ENCODE results near the gene GUCY1B1. TPM values are rescaled to one million over a fixed set of nuclear protein-coding genes. Genes with fewer than 3 reads are reported as not detected.
A peak's percentile ranks its signal among the peaks of the same experiment; 100 is the strongest.

The GUCY1B1 gene
- total and polyA plus RNA-seq, 8 donors: 3.9 to 18.1 (median 5.4) TPM

GRCh38 chr4:155784637-155785036 is 25.8 kb downstream of the GUCY1B1 start:
- no peak overlapping the region for H3K27ac ChIP-seq
- no peak for TF ChIP-seq CTCF (IDR thresholded peaks at IDR 0.05)
- H3K4me1 ChIP-seq: peaks cover 0 to 11% (median 0%) of the 10 kb centered on the region in 3 donors
- ATAC-seq: no peak
- DNase-seq: no peak
- H3K9me3 ChIP-seq: no peaks in the 10 kb centered on the region
- H3K36me3 ChIP-seq: no peaks in the 10 kb centered on the region
- FAIRE-seq: no peak
- H3K27me3 ChIP-seq: no peaks in the 10 kb centered on the region
- no peak overlapping the region for H3K4me3 ChIP-seq
- intact Hi-C loops (cut with DNase I): loop anchor here in 2 of 3 donors (5.0 to 10.0 kb wide), 2 partner anchors 340 to 342 kb away; no protein-coding TSS in a partner anchor
- 7 to 11% methylated on average over 1 of the region's 1 CpG for WGBS, 2 donors

- intact Hi-C loops (cut with DNase I): loop anchor here in 2 of 3 donors (5.0 to 10.0 kb wide), 2 partner anchors 341 to 344 kb away; no protein-coding TSS in a partner anchor
- Histone ChIP-seq H3K27ac (no peak overlapping the region), H3K27me3 (no peaks in the 10 kb centered on the region), H3K4me3 (no peak overlapping the region), H3K9me3 (no peaks in the 10 kb centered on the region), H3K4me1 (peaks cover 0 to 11% (median 0%) of the 10 kb centered on the region in 3 donors), H3K36me3 (no peaks in the 10 kb centered on the region)
- ATAC-seq (no peak), FAIRE-seq (no peak), DNase-seq (no peak)
- 65 to 71% methylated on average over 1 of the region's 1 CpG for WGBS, 2 donors
- no peak for TF ChIP-seq CTCF (IDR thresholded peaks at IDR 0.05)
Measured at GRCh38 chr4:155785828-155786227, 27.0 kb downstream of the GUCY1B1 start.

GRCh38 chr4:155787113-155787710 is 28.4 kb downstream of the GUCY1B1 start:
- 10 to 11% methylated on average over 5 of the region's 5 CpGs for WGBS, 2 donors
- intact Hi-C loops (cut with DNase I): loop anchor here in 2 of 3 donors (5.0 to 10.0 kb wide), 2 partner anchors 342 to 345 kb away; no protein-coding TSS in a partner anchor
- Histone ChIP-seq H3K27me3 (no peaks in the 10 kb centered on the region), H3K9me3 (no peaks in the 10 kb centered on the region), H3K27ac (no peak overlapping the region), H3K4me3 (no peak overlapping the region), H3K36me3 (no peaks in the 10 kb centered on the region), H3K4me1 (peaks cover 0 to 11% (median 0%) of the 10 kb centered on the region in 3 donors)
- FAIRE-seq (peak; percentile 32), ATAC-seq (peak; percentile 94 to 99 (median 98)), DNase-seq (peak in 1 of 6 donors; percentile 36)
- TF ChIP-seq CTCF (IDR thresholded peaks at IDR 0.05): peak in 3 of 4 donors; percentile 53 to 63 (median 60)

GRCh38 chr4:155789391-155789790 is 30.6 kb downstream of the GUCY1B1 start:
- Histone ChIP-seq H3K9me3 (no peaks in the 10 kb centered on the region), H3K4me3 (no peak overlapping the region), H3K4me1 (peaks cover 0 to 4% (median 0%) of the 10 kb centered on the region in 3 donors), H3K27ac (no peak overlapping the region), H3K36me3 (no peaks in the 10 kb centered on the region), H3K27me3 (no peaks in the 10 kb centered on the region)
- intact Hi-C loops (cut with DNase I): loop anchor here in 2 of 3 donors (5.0 to 10.0 kb wide), 2 partner anchors 345 to 347 kb away; no protein-coding TSS in a partner anchor
- FAIRE-seq (no peak), ATAC-seq (no peak), DNase-seq (no peak)
- no peak for TF ChIP-seq CTCF (IDR thresholded peaks at IDR 0.05)
- 50 to 53% methylated on average over 6 of the region's 6 CpGs for WGBS, 2 donors

- TF ChIP-seq CTCF (IDR thresholded peaks at IDR 0.05): no peak
- 52 to 65% methylated on average over 3 of the region's 3 CpGs for WGBS, 2 donors
- no peak for FAIRE-seq
- no peak for ATAC-seq
- DNase-seq: no peak
- Histone ChIP-seq H3K27me3 (no peaks in the 10 kb centered on the region), H3K27ac (no peak overlapping the region), H3K4me3 (no peak overlapping the region), H3K36me3 (no peaks in the 10 kb centered on the region), H3K4me1 (peaks cover 0 to 3% (median 0%) of the 10 kb centered on the region in 3 donors), H3K9me3 (no peaks in the 10 kb centered on the region)
- intact Hi-C loops (cut with DNase I): loop anchor here in 2 of 3 donors (5.0 to 10.0 kb wide), 2 partner anchors 345 to 348 kb away; no protein-coding TSS in a partner anchor
Measured at GRCh38 chr4:155789982-155790381, 31.2 kb downstream of the GUCY1B1 start.

Data from pancreas (tissue), 10 donors.